Bronchus fibroblast of lung (primary cell): ENCODE results near the gene CBFB. TPM values are rescaled to one million over a fixed set of nuclear protein-coding genes. Genes with fewer than 3 reads are reported as not detected.

Source experiments
- total RNA-seq: library from RNA; depleted of rRNA; stranded (reverse); fragments of >200 nt; gene quantifications from 2 replicates; pipeline ENCODE4 v1.2.3, GENCODE V29; 2015

The CBFB gene
- total RNA-seq = 35.4 and 45.1 TPM in 2 replicates

GRCh38 chr16:67028696-67029253 is at the start of gene CBFB:
TSS of gene CBFB (plus strand) at chr16:67029149. CDS start at chr16:67029408, 259 bp downstream.

GRCh38 chr16:66988197-66988788 is 40.7 kb upstream of the CBFB start, which contains the start of gene CES4A:
TSS of gene CES4A (plus strand) at chr16:66988589. CDS start at chr16:66988773, 184 bp downstream.

GRCh38 chr16:67109407-67110135 is 80.6 kb downstream of the CBFB start, which contains the start of gene PHAF1:
TSS of gene PHAF1 (plus strand) at chr16:67109941. CDS start at chr16:67110176, 235 bp downstream.

Other genes with a start within 250 kb of the CBFB start
- not detected in 2 replicates for gene TERB1, start 227.6 kb upstream of the CBFB start, total RNA-seq
- 57.8 and 74.3 TPM in 2 replicates for gene NAE1, start 198.2 kb upstream of the CBFB start, total RNA-seq
- not detected in 2 replicates for gene CA7, start 184.7 kb upstream of the CBFB start, total RNA-seq
- gene PDP2, start 148.6 kb upstream of the CBFB start, total RNA-seq = 1.9 and 6.6 TPM in 2 replicates
- gene CDH16, start 110.3 kb upstream of the CBFB start, total RNA-seq = not detected in 2 replicates
- gene RRAD, start 103.6 kb upstream of the CBFB start, total RNA-seq = 5.4 and 7.6 TPM in 2 replicates
- 180 and 183 TPM in 2 replicates for gene CIAO2B, start 94.7 kb upstream of the CBFB start, total RNA-seq
- gene CES2, start 93.6 kb upstream of the CBFB start, total RNA-seq = 22.0 and 24.7 TPM in 2 replicates
- 0.15 and 0.17 TPM in 2 replicates for gene CES3, start 67.9 kb upstream of the CBFB start, total RNA-seq
- gene CES4A, start 40.6 kb upstream of the CBFB start, total RNA-seq = 0.34 and 0.45 TPM in 2 replicates
- 9.8 and 13.7 TPM in 2 replicates for gene PHAF1, start 80.8 kb downstream of the CBFB start, total RNA-seq
- gene B3GNT9, start 121.8 kb downstream of the CBFB start, total RNA-seq = 24.1 and 25.1 TPM in 2 replicates
- 13.5 and 15.1 TPM in 2 replicates for gene TRADD, start 130.8 kb downstream of the CBFB start, total RNA-seq
- gene FBXL8, start 130.8 kb downstream of the CBFB start, total RNA-seq = 9.6 and 10.1 TPM in 2 replicates
- 1.3 and 2.4 TPM in 2 replicates for gene HSF4, start 135.6 kb downstream of the CBFB start, total RNA-seq
- gene NOL3, start 141.4 kb downstream of the CBFB start, total RNA-seq = 13.1 and 14.5 TPM in 2 replicates
- 8.4 and 9.1 TPM in 2 replicates for gene MATCAP1, start 154.8 kb downstream of the CBFB start, total RNA-seq
- not detected in 2 replicates for gene EXOC3L1, start 161.0 kb downstream of the CBFB start, total RNA-seq
- gene E2F4, start 163.0 kb downstream of the CBFB start, total RNA-seq = 84.7 and 90.4 TPM in 2 replicates
- gene ELMO3, start 170.0 kb downstream of the CBFB start, total RNA-seq = 0.59 and 0.84 TPM in 2 replicates
- 56.8 and 61.5 TPM in 2 replicates for gene TMEM208, start 198.0 kb downstream of the CBFB start, total RNA-seq
- gene FHOD1, start 218.3 kb downstream of the CBFB start, total RNA-seq = 21.7 and 23.0 TPM in 2 replicates
- 0.89 and 1.3 TPM in 2 replicates for gene SLC9A5, start 219.8 kb downstream of the CBFB start, total RNA-seq